ENCODE data around the gene KCTD17. TPM values are rescaled to one million over a fixed set of nuclear protein-coding genes. Genes with fewer than 3 reads are reported as not detected.

Gene KCTD17
- total and polyA plus RNA-seq, 4 donors: 2.0 to 5.2 (median 3.7) TPM

DNA sequence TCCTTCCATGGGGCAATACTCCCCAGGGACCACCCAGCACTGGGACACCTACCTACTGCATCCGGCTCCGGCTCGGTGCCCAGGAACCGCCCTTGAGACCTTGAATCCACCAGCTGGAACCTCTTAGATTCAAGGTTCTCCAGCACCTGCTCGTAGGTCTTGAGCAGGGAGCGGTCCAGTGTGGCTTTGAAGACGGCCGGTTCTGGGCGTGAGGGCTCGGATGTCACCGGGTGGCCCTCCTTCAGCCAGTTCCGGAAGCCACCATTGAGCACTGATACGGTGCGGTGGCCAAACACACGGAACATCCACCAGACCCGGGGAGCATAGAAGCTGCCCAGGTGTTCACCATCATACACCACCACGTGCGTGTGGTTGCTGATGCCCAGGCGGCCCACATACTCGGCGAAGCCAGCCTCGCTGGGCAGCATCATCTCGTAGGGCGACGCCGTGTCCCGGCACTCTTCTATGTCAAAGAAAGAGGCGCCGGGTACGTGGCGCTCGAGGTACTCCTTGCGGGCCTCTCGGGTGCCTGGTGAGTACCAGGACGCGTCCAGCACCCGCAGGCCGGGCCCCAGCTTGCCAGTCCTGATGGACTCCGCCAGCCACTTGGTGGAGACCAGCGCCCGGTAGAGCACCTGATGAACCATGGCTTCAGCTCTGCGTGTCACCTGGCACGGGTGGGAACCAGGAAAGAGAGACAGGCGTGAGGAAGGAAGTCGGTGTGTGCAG, 33.3 kb upstream of the KCTD17 start (continued):
- TF ChIP-seq, protein P1, sequence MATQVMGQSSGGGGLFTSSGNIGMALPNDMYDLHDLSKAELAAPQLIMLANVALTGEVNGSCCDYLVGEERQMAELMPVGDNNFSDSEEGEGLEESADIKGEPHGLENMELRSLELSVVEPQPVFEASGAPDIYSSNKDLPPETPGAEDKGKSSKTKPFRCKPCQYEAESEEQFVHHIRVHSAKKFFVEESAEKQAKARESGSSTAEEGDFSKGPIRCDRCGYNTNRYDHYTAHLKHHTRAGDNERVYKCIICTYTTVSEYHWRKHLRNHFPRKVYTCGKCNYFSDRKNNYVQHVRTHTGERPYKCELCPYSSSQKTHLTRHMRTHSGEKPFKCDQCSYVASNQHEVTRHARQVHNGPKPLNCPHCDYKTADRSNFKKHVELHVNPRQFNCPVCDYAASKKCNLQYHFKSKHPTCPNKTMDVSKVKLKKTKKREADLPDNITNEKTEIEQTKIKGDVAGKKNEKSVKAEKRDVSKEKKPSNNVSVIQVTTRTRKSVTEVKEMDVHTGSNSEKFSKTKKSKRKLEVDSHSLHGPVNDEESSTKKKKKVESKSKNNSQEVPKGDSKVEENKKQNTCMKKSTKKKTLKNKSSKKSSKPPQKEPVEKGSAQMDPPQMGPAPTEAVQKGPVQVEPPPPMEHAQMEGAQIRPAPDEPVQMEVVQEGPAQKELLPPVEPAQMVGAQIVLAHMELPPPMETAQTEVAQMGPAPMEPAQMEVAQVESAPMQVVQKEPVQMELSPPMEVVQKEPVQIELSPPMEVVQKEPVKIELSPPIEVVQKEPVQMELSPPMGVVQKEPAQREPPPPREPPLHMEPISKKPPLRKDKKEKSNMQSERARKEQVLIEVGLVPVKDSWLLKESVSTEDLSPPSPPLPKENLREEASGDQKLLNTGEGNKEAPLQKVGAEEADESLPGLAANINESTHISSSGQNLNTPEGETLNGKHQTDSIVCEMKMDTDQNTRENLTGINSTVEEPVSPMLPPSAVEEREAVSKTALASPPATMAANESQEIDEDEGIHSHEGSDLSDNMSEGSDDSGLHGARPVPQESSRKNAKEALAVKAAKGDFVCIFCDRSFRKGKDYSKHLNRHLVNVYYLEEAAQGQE (IDR thresholded peaks at IDR 0.05): no peak
- TF ChIP-seq JUND (IDR thresholded peaks at IDR 0.05): no peak
- no peak for TF ChIP-seq RXRA (IDR thresholded peaks at IDR 0.05)
- TF ChIP-seq TAF1 (conservative IDR thresholded peaks at IDR 0.05): no peak

- TF ChIP-seq GABPA (IDR thresholded peaks at IDR 0.05 in 1 of 2, conservative IDR thresholded peaks at IDR 0.05 in 1 of 2) (no peak), FOXA2 (IDR thresholded peaks at IDR 0.05) (no peak), ZBTB33 (IDR thresholded peaks at IDR 0.05) (no peak), MAX (IDR thresholded peaks at IDR 0.05) (no peak), RXRA (IDR thresholded peaks at IDR 0.05) (no peak), FOXA1 (IDR thresholded peaks at IDR 0.05) (no peak), JUND (IDR thresholded peaks at IDR 0.05) (no peak), HNF4A (conservative IDR thresholded peaks at IDR 0.05) (no peak)
- peak overlapping the region; percentile 30 to 64 for H3K9ac ChIP-seq (ENCODE audit: low read depth in 1 of 2, low read length in 2 of 2)
- peak; percentile 70 for DNase-seq (ENCODE audit: low spot score)
- no peaks in the 10 kb centered on the region for H3K9me3 ChIP-seq (ENCODE audit: control insufficient read depth in 4 of 4, low read length in 3 of 4)
- H3K4me3 ChIP-seq (ENCODE audit: low read depth in 1 of 3, low read length in 3 of 3): peak overlapping the region; percentile 60 to 91 (median 89)
- H3K36me3 ChIP-seq (ENCODE audit: control insufficient read depth in 4 of 4, insufficient read depth in 3 of 4, low read depth in 1 of 4, low read length in 3 of 4): peaks cover 0 to 5% (median 0%) of the 10 kb centered on the region in 4 donors
- whole genome bisulfite sequencing: under 1% methylated on average over 35 of the region's 35 CpGs
- H3K27ac ChIP-seq (ENCODE audit: low read depth in 1 of 2, low read length in 2 of 2): peak overlapping the region; percentile 80 to 86
- H3K4me1 ChIP-seq (ENCODE audit: control insufficient read depth in 4 of 4, insufficient read depth in 4 of 4, low read length in 3 of 4): peaks cover 15 to 80% (median 69%) of the 10 kb centered on the region in 4 donors
- H3K27me3 ChIP-seq (ENCODE audit: control insufficient read depth in 4 of 4, insufficient read depth in 4 of 4, low read length in 3 of 4): no peaks in the 10 kb centered on the region
These were observed 32.7 kb upstream of the KCTD17 start for GRCh38 chr22:37018815-37019308.

DNA sequence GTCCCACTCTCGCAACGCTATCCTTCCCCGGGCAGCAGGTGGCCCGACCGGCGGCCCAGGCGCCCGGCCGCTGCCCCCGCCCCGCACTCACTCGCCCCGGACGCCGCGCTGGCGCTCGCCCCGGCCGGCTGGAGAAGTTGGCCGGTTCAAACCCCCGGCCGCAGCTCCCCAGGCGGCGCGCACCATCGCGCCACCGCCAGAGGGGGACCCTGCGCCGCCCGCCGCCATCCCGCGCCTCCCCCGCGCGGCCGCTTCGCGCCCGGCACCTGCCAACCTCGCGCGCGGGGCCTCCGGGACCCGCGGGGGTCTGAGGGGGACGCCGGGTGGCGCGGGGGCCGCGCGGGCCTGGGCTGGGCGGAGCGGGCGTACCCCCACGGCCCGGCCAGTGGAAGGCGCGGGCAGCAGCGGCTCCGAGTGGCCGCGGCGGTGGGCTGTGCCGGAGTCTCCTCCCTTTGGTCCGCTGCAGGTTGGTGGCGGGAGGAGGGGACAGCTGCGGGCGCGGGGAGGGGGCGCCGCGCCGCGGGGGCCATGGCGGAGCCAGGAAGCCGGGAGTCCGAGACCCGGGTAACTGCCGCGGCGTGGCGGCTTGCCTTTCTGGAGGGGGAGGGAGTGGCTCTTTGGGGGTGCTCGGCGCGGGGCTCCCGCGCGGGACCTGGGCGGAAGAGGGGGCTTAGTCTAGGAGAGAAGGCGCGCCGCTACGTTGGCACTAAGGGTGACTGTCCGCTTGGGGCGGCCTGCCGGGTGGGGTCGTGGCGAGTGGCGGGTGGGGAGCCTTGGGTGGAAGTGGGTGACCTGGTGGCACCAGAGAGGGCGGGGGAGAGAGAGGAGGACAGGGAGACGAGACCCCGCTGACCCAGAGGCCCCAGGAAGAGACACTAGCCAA, 32.0 kb upstream of the KCTD17 start, which contains the start of the genes MPST and TST:
Gene MPST (plus strand): TSS at position 434 of the 883 bp plus-strand sequence. CDS start 95 bp downstream, at position 529.
Gene TST (minus strand): TSS at position 139 of the 883 bp plus-strand sequence. CDS start 715 bp downstream, outside the sequence.
- Histone ChIP-seq H3K9me3 (ENCODE audit: control insufficient read depth in 4 of 4, low read length in 3 of 4) (no peaks in the 10 kb centered on the region), H3K4me1 (ENCODE audit: control insufficient read depth in 4 of 4, insufficient read depth in 4 of 4, low read length in 3 of 4) (peaks cover 14 to 81% (median 65%) of the 10 kb centered on the region in 4 donors), H3K36me3 (ENCODE audit: control insufficient read depth in 4 of 4, insufficient read depth in 3 of 4, low read depth in 1 of 4, low read length in 3 of 4) (peaks cover 0 to 5% (median 0%) of the 10 kb centered on the region in 4 donors), H3K27me3 (ENCODE audit: control insufficient read depth in 4 of 4, insufficient read depth in 4 of 4, low read length in 3 of 4) (no peaks in the 10 kb centered on the region), H3K9ac (ENCODE audit: low read depth in 1 of 2, low read length in 2 of 2) (peak within 1 kb of the TSS; percentile 64 to 78), H3K4me3 (ENCODE audit: low read depth in 1 of 3, low read length in 3 of 3) (peak within 1 kb of the TSS; percentile 84 to 91 (median 89)), H3K27ac (ENCODE audit: low read depth in 1 of 2, low read length in 2 of 2) (peak within 1 kb of the TSS; percentile 94 to 95)
- WGBS: under 1% methylated on average over 107 of the region's 107 CpGs
- peak; percentile 79 for DNase-seq (ENCODE audit: low spot score)
- TF ChIP-seq, protein P2, sequence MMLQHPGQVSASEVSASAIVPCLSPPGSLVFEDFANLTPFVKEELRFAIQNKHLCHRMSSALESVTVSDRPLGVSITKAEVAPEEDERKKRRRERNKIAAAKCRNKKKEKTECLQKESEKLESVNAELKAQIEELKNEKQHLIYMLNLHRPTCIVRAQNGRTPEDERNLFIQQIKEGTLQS (IDR thresholded peaks at IDR 0.05): no peak
- no peak for TF ChIP-seq JUND (IDR thresholded peaks at IDR 0.05)
- TF ChIP-seq TAF1 (conservative IDR thresholded peaks at IDR 0.05): no peak
- TF ChIP-seq YY1 (IDR thresholded peaks at IDR 0.05): peak; percentile 14
- TF ChIP-seq NR2F2 (IDR thresholded peaks at IDR 0.05): no peak
- TF ChIP-seq GABPA (IDR thresholded peaks at IDR 0.05 in 1 of 2, conservative IDR thresholded peaks at IDR 0.05 in 1 of 2): no peak
- TF ChIP-seq CTCF (IDR thresholded peaks at IDR 0.05; ENCODE audit: low read depth, low read length, missing input control): no peak
- no peak for TF ChIP-seq FOXA2 (IDR thresholded peaks at IDR 0.05)
- no peak for TF ChIP-seq SP1 (IDR thresholded peaks at IDR 0.05)
- TF ChIP-seq RAD21 (IDR thresholded peaks at IDR 0.05): no peak
- no peak for TF ChIP-seq FOXA1 (IDR thresholded peaks at IDR 0.05)
